Upper lobe of left lung (tissue), 6 donors: ENCODE results near the gene TRIM38. TPM values are rescaled to one million over a fixed set of nuclear protein-coding genes. Genes with fewer than 3 reads are reported as not detected.

Source experiments
- ATAC-seq, 2 donors: fragments of 200-7000 bp; cut with Tn5 transposase; one replicate each; pipeline ENCODE4 v1.9.1; 2022; ENCODE audit warnings: mild to moderate bottlenecking in 2 of 2, moderate library complexity in 2 of 2; ENCODE audit not compliant: low FRiP score in 2 of 2
- DNase-seq, 2 donors: peaks; one replicate each; pipeline ENCODE4 v3.0.0-alpha.2; 2019 to 2020
- H3K27ac ChIP-seq, 4 donors: fragments of 200-600 bp; sonication (generic); one replicate each; pipeline ENCODE4 v1.5.1; 2016 to 2019
- H3K27me3 ChIP-seq, 4 donors: fragments of 200-600 bp; sonication (generic); one replicate each; pipeline ENCODE4 v1.5.1; 2017 to 2019
- H3K36me3 ChIP-seq, 4 donors: fragments of 200-600 bp; sonication (generic); one replicate each; pipeline ENCODE4 v1.5.1; 2016 to 2019
- H3K4me1 ChIP-seq, 4 donors: fragments of 200-600 bp; sonication (generic); one replicate each; pipeline ENCODE4 v1.5.1; 2018 to 2019
- H3K4me3 ChIP-seq, 4 donors: fragments of 200-600 bp; sonication (generic); one replicate each; pipeline ENCODE4 v1.5.1; 2017 to 2019; ENCODE audit warnings: mild to moderate bottlenecking in 2 of 4, moderate library complexity in 1 of 4
- H3K9me3 ChIP-seq, 4 donors: fragments of 200-600 bp; sonication (generic); one replicate each; pipeline ENCODE4 v1.5.1; 2018 to 2019
- CTCF ChIP-seq, 6 experiments: fragments of 450-650 bp in 4 of 6; fragments of 200-600 bp in 2 of 6; sonication (generic) in 2 of 6; IDR thresholded peaks; one replicate each; pipeline ENCODE4 v1.5.1; 2016 to 2019; ENCODE audit warnings: antibody characterized with exemption in 6 of 6
- EP300 ChIP-seq, 4 donors: sonication (generic); formaldehyde crosslinking; IDR thresholded peaks; one replicate each; pipeline ENCODE4 v1.5.1; 2017; ENCODE audit warnings: antibody characterized with exemption in 4 of 4, control low read depth in 2 of 4
- POLR2A ChIP-seq, 4 donors: fragments of 450-650 bp; IDR thresholded peaks; one replicate each; pipeline ENCODE4 v1.5.1; 2016 to 2017; ENCODE audit warnings: antibody characterized with exemption in 4 of 4, mild to moderate bottlenecking in 2 of 4
- POLR2AphosphoS5 ChIP-seq, 2 donors: sonication (generic); formaldehyde crosslinking; IDR thresholded peaks; one replicate each; pipeline ENCODE4 v1.5.1; 2017; ENCODE audit warnings: antibody characterized with exemption in 2 of 2
- WGBS, 2 donors: methylation state at CpG; one replicate each; pipeline ENCODE4 v1.1.5; 2017 to 2018; 5-methylcytosine and 5-hydroxymethylcytosine counted together
- total RNA-seq, 6 donors: library from RNA; depleted of rRNA in 4 of 6; stranded (reverse); fragments of >200 nt in 4 of 6; gene quantifications; one replicate each; pipeline versions ENCODE4 v1.1.0 to v1.2.1, GENCODE V29; 2016 to 2021
- donor health status: DM: no; HTN: no; CAD: no; lungs with moderate emphysema.
- donor health status: DM: no; HTN: yes; CAD: no; lungs with severe emphysema.

Gene TRIM38
- total RNA-seq, result 10 to 100 TPM in 5 of 6 donors, 1 to 10 TPM in 1; 9.0 to 22.0 (median 14.7) TPM

GRCh38 chr6:25962149-25963127 is at the start of gene TRIM38:
TSS of gene TRIM38 (plus strand) at chr6:25962802. CDS start at chr6:25966523, 3,721 bp downstream.
- DNase-seq, result peak in 1 of 2 donors; percentile 91
- Histone ChIP-seq H3K9me3 (no peaks in the 10 kb centered on the region), H3K4me1 (peaks cover 39 to 55% (median 46%) of the 10 kb centered on the region in 4 donors), H3K4me3 (peak within 1 kb of the TSS; percentile 41 to 61 (median 52)), H3K27ac (peak within 1 kb of the TSS; percentile 89 to 95 (median 94)), H3K27me3 (no peaks in the 10 kb centered on the region), H3K36me3 (peaks cover 0 to 25% (median 14%) of the 10 kb centered on the region in 4 donors)
- ATAC-seq, result peak; percentile 93 to 95
- TF ChIP-seq POLR2AphosphoS5 (IDR thresholded peaks at IDR 0.05) (peak; percentile 95), POLR2A (IDR thresholded peaks at IDR 0.05) (peak; percentile 50 to 97 (median 90)), CTCF (IDR thresholded peaks at IDR 0.05) (peak in 1 of 6 experiments; percentile 18), EP300 (IDR thresholded peaks at IDR 0.05) (peak in 1 of 4 donors; percentile 57)
- WGBS, 2 donors, result 2 to 5% methylated on average over 11 of the region's 11 CpGs

- H3K27ac ChIP-seq, result no peak overlapping the region
- ATAC-seq (no peak), DNase-seq (no peak)
- no peaks in the 10 kb centered on the region for H3K36me3 ChIP-seq
- 62 to 76% methylated on average over 3 of the region's 3 CpGs for WGBS, 2 donors
- H3K4me3 ChIP-seq, result no peak overlapping the region
- no peaks in the 10 kb centered on the region for H3K4me1 ChIP-seq
- TF ChIP-seq POLR2A (IDR thresholded peaks at IDR 0.05) (no peak), EP300 (IDR thresholded peaks at IDR 0.05) (no peak), POLR2AphosphoS5 (IDR thresholded peaks at IDR 0.05) (no peak), CTCF (IDR thresholded peaks at IDR 0.05) (no peak)
- H3K27me3 ChIP-seq, result no peaks in the 10 kb centered on the region
- H3K9me3 ChIP-seq, result no peaks in the 10 kb centered on the region
Measured at GRCh38 chr6:25913741-25914140, 48.9 kb upstream of the TRIM38 start.

GRCh38 chr6:25916330-25916729 is 46.3 kb upstream of the TRIM38 start:
- 78 to 79% methylated on average over 3 of the region's 3 CpGs for WGBS, 2 donors
- no peaks in the 10 kb centered on the region for H3K36me3 ChIP-seq
- H3K9me3 ChIP-seq, result no peaks in the 10 kb centered on the region
- no peaks in the 10 kb centered on the region for H3K27me3 ChIP-seq
- DNase-seq (no peak), ATAC-seq (no peak)
- TF ChIP-seq EP300 (IDR thresholded peaks at IDR 0.05), result no peak
- TF ChIP-seq POLR2A (IDR thresholded peaks at IDR 0.05), result no peak
- TF ChIP-seq CTCF (IDR thresholded peaks at IDR 0.05), result no peak
- no peak for TF ChIP-seq POLR2AphosphoS5 (IDR thresholded peaks at IDR 0.05)
- H3K4me1 ChIP-seq, result no peaks in the 10 kb centered on the region
- H3K27ac ChIP-seq, result no peak overlapping the region
- H3K4me3 ChIP-seq, result no peak overlapping the region

GRCh38 chr6:25916789-25917490 is 45.7 kb upstream of the TRIM38 start:
- no peak for ATAC-seq

More at GRCh38 chr6:25916789-25917490, 45.7 kb upstream of the TRIM38 start:
- Histone ChIP-seq H3K9me3 (no peaks in the 10 kb centered on the region), H3K27ac (no peak overlapping the region), H3K4me1 (no peaks in the 10 kb centered on the region), H3K36me3 (no peaks in the 10 kb centered on the region), H3K27me3 (no peaks in the 10 kb centered on the region), H3K4me3 (no peak overlapping the region)
- 87% methylated on average over 7 of the region's 7 CpGs for WGBS, 2 donors
- DNase-seq, result no peak
- TF ChIP-seq CTCF (IDR thresholded peaks at IDR 0.05) (no peak), POLR2AphosphoS5 (IDR thresholded peaks at IDR 0.05) (no peak), EP300 (IDR thresholded peaks at IDR 0.05) (no peak), POLR2A (IDR thresholded peaks at IDR 0.05) (no peak)
